Measurements from ENCODE around the gene DDX52.
A peak's percentile ranks its signal among the peaks of the same experiment; 100 is the strongest.
"Not testable (repeated sequence)": the region's sequence is repeated elsewhere in the genome, so short reads cannot be mapped to it uniquely, and the experiment has no call there.

Gene DDX52

GRCh38 chr17:37647856-37648255 lies 4.6 kb upstream of the DDX52 start:
- no peak for DNase-seq (ENCODE audit: low read depth, low spot score)
- POLR2A ChIA-PET, result no interaction called here
- no peak for TF ChIP-seq CTCF (IDR thresholded peaks at IDR 0.05; ENCODE audit: insufficient read depth, low read length, missing control alignments)
- CTCF ChIA-PET, result interaction anchor here (0.8 to 7.5 kb wide), 13 partner anchors 9 to 196 kb away, joined by 3 to 169 read pairs (median 6); no protein-coding TSS in a partner anchor
- no peak overlapping the region for H3K4me3 ChIP-seq (ENCODE audit: low read depth, low read length)

GRCh38 chr17:37643869-37644268 lies 623 bp upstream of the DDX52 start:
- CTCF ChIA-PET, result interaction anchor here (1.1 to 4.0 kb wide), 7 partner anchors 16 to 182 kb away, joined by 3 to 45 read pairs (median 5); no protein-coding TSS in a partner anchor
- TF ChIP-seq CTCF (IDR thresholded peaks at IDR 0.05; ENCODE audit: insufficient read depth, low read length, missing control alignments), result no peak
- POLR2A ChIA-PET, result no interaction called here
- DNase-seq (ENCODE audit: low read depth, low spot score), result no peak
- peak overlapping the region; percentile 93 for H3K4me3 ChIP-seq (ENCODE audit: low read depth, low read length)

GRCh38 chr17:37642681-37643080 lies 565 bp downstream of the DDX52 start:
- no peak for DNase-seq (ENCODE audit: low read depth, low spot score)
- TF ChIP-seq CTCF (IDR thresholded peaks at IDR 0.05; ENCODE audit: insufficient read depth, low read length, missing control alignments), result no peak
- peak overlapping the region; percentile 93 for H3K4me3 ChIP-seq (ENCODE audit: low read depth, low read length)
- CTCF ChIA-PET, result interaction anchor here (1.3 to 4.0 kb wide), 5 partner anchors 17 to 183 kb away, joined by 3 to 45 read pairs (median 8); no protein-coding TSS in a partner anchor
- POLR2A ChIA-PET, result no interaction called here

GRCh38 chr17:37640015-37640414 lies 3.2 kb downstream of the DDX52 start:
- CTCF ChIA-PET, result interaction anchor here (1.0 to 3.0 kb wide), 3 partner anchors 9 to 176 kb away, joined by 3 to 20 read pairs (median 12); no protein-coding TSS in a partner anchor
- no peak for TF ChIP-seq CTCF (IDR thresholded peaks at IDR 0.05; ENCODE audit: insufficient read depth, low read length, missing control alignments)
- POLR2A ChIA-PET, result interaction anchor here (0.7 kb wide), 1 partner anchor 353 kb away, joined by 6 read pairs; no protein-coding TSS in a partner anchor
- DNase-seq (ENCODE audit: low read depth, low spot score), result no peak
- no peak overlapping the region for H3K4me3 ChIP-seq (ENCODE audit: low read depth, low read length)

- POLR2A ChIA-PET, result interaction anchor here (0.6 kb wide), 1 partner anchor 1080 kb away, joined by 3 read pairs; no protein-coding TSS in a partner anchor
These were observed 5.3 kb downstream of the DDX52 start for GRCh38 chr17:37637956-37638355.

GRCh38 chr17:37616430-37616829 lies 26.8 kb downstream of the DDX52 start:
- H3K4me3 ChIP-seq (ENCODE audit: low read depth, low read length); DNase-seq (ENCODE audit: low read depth, low spot score); POLR2A ChIA-PET; CTCF ChIA-PET: not testable (repeated sequence)

More at GRCh38 chr17:37637956-37638355, 5.3 kb downstream of the DDX52 start:
- CTCF ChIA-PET, result interaction anchor here (2.2 to 3.0 kb wide), 2 partner anchors 11 to 179 kb away, joined by 12 to 20 read pairs; no protein-coding TSS in a partner anchor
- no peak for DNase-seq (ENCODE audit: low read depth, low spot score)
- H3K4me3 ChIP-seq (ENCODE audit: low read depth, low read length), result no peak overlapping the region
- no peak for TF ChIP-seq CTCF (IDR thresholded peaks at IDR 0.05; ENCODE audit: insufficient read depth, low read length, missing control alignments)

GRCh38 chr17:37614823-37615222 lies 28.4 kb downstream of the DDX52 start:
- POLR2A ChIA-PET, result no interaction called here

More at GRCh38 chr17:37614823-37615222, 28.4 kb downstream of the DDX52 start:
- no peak overlapping the region for H3K4me3 ChIP-seq (ENCODE audit: low read depth, low read length)
- TF ChIP-seq CTCF (IDR thresholded peaks at IDR 0.05; ENCODE audit: insufficient read depth, low read length, missing control alignments), result no peak
- CTCF ChIA-PET, result no interaction called here
- DNase-seq (ENCODE audit: low read depth, low spot score), result no peak

All from AG04449 (cell line).